Right forelimb (tissue), 1 donor: ENCODE results near the gene GPRC6A.

Experiments used
- DNase-seq: peaks from one replicate; pipeline ENCODE4 v3.0.0-alpha.2; 2018

Gene GPRC6A

DNA sequence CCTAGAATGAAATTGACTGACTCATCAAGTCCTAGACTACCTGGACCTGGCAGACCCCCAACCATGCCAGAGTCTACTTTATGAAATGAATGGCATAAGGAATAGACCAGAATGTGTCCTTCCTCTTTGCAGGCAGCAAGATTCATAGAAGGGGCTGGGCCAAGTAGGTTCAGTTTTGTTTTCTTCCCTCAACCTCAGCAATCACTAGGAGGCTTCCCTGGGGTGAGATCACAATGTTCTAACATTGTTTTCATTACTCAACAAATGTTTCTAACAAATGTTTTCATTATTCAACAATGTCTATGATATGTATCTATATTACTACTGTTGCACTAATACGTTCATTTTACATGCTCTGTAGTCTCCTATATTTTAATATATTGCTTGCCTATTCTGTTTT is 55.0 kb downstream of the GPRC6A start:
- no peak for DNase-seq

DNA sequence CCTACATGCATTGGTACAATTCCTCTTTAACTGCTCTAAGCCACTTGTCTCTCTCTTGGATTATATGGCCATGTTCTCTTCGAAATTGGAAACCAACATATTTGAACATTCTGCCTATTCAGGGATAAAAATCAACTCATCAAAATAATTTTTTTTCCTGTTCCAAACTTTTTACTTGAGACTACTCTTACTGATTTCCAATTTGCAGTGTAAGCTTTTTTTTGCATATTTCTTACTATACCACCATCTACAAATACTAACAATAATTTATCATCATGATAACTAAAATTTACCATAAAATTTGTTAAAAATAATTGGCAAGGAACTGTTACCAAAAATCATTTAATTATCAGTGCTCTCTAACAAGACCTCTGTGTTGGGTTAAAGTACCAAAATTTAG is 56.4 kb downstream of the GPRC6A start:
- no peak for DNase-seq

GRCh38 chr6:116767715-116768114 is 61.2 kb downstream of the GPRC6A start:
- DNase-seq, result no peak

- DNase-seq, result no peak
These were observed 62.2 kb downstream of the GPRC6A start for GRCh38 chr6:116766506-116767176.

DNA sequence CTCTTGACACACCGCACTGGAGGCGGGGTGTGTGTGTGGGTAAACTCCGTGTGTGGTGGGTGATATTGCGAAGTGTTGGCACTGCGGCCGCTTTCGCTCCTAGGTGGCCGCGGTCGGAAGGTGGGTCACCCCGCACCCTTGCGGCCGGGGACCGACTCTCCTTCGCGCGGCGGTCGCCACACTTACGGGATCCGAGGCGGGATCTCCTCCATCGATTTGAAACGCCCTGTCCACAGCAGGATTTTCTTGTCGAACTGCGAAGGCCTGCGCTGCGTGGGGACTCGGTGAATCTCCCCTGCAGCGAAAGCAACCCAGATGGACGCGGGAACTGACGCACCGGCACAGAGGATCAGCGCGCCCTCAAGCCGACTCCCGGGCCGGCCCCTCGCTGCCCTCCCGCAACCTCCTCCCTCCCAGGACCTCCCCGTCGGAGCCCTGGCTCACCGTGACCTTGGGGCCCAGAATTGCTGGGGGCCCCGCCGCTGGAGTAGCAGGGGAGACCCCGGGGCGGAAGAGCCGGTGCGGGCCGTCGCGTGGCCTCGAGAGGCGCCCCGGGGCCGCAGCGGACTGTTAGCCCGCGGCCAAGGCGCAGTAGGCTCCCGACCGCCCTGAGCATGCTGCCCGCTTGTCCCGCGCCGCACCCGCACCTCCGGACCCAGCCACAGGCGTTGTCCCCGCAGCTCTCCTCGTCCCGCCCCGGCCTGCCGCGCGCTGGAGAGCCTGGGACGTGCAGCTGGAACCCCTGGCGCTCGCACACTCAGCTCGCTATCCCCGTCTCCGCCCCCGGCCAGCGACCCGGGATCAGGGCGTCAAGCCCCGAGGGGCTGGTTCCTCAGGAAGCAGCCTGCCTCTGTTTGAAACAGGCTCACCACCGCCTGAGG is 63.7 kb downstream of the GPRC6A start, which contains the start of gene FAM162B:
Gene FAM162B, minus strand, starts transcription at position 759 of the 881 bp plus-strand sequence. Its CDS starts 143 bp downstream, at position 616.
- DNase-seq, result peak; percentile 53

DNA sequence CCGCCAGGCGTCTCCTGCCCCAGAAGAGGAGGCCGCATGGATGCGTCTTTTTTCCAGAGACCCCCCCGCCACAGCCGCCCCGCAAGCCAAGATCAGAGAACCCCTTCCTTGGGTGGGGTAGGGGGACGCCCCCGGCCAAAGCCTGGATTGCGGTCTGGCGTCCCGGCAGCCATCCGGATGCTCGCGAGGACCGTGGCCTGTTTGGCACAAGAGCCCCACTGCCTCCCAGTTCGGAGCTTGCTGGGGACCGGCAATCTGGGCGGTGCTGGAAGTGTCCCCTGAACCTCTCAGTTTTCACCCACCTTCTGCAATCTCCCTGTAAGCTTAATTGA is 64.3 kb downstream of the GPRC6A start:
- DNase-seq, result peak; percentile 51

GRCh38 chr6:116763906-116764628 is 64.8 kb downstream of the GPRC6A start:
- DNase-seq, result no peak

GRCh38 chr6:116763048-116763447 is 65.8 kb downstream of the GPRC6A start:
- no peak for DNase-seq

GRCh38 chr6:116762235-116762634 is 66.6 kb downstream of the GPRC6A start:
- no peak for DNase-seq

- no peak for DNase-seq
These were observed 67.1 kb downstream of the GPRC6A start for GRCh38 chr6:116761779-116762178.

DNA sequence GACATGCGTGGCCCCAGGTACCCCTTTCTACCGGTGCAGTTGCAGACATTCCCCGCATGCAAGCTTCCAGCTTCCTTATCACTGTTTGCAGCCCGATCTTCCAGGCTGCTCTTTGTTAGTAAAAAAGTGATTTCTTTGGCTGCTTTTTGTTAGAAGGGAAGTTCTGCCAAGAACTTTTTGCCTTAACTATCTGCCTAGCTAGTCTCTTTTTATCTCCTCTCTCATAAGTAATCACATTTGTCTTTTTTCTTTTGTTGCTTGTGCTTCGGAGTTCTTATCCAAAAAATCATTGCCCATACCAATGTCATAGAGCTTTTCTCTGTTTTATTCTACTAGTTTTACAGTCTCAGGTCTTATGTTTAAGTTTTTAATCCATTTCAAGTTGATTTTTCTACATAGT is 83.7 kb downstream of the GPRC6A start:
- DNase-seq, result no peak
